Measurements from ENCODE around the gene FFAR4.

GRCh38 chr10:93594518-93594917 is 28.1 kb downstream of the FFAR4 start:
- no peak for TF ChIP-seq CTCF (IDR thresholded peaks at IDR 0.05)
- no peak for TF ChIP-seq POLR2A (IDR thresholded peaks at IDR 0.05)
